H1 (cell line): ENCODE results near the gene PRR35. TPM values are rescaled to one million over a fixed set of nuclear protein-coding genes. Genes with fewer than 3 reads are reported as not detected.

ENCODE experiments used
- CTCF ChIA-PET: fragments of 300-600 bp; sonication (Branson Sonifier 250); formaldehyde crosslinking; loops from one replicate; lab custom pipeline; 2021; ENCODE audit not compliant: partially characterized antibody; lab: Charles Lee
- POLR2A ChIA-PET: fragments of 300-600 bp; sonication (Branson Sonifier 250); formaldehyde crosslinking; loops from one replicate; lab custom pipeline; 2021; ENCODE audit warnings: inconsistent platforms; ENCODE audit not compliant: partially characterized antibody; lab: Charles Lee
- DNase-seq, 2 experiments: peaks; one replicate each; pipeline versions ENCODE4 v3.0.0 to v3.0.0-alpha.2; 2010 to 2022; ENCODE audit warnings: low spot score in 2 of 2, low read depth in 1 of 2, mixed read lengths in 1 of 2
- FAIRE-seq: peaks from 2 replicates; lab custom pipeline; 2011; peaks lifted over from hg19 to GRCh38; lab: Jason Lieb, UNC
- H2AFZ ChIP-seq: 2 replicates; pipeline ENCODE4 v1.8.1; 2012; ENCODE audit warnings: low read length, inconsistent platforms
- H2AK5ac ChIP-seq: 2 replicates; pipeline ENCODE4 v1.6.1; 2013; ENCODE audit warnings: low read depth, low read length
- H2BK120ac ChIP-seq: replicated peaks from 2 replicates; pipeline ENCODE3; 2013; ENCODE audit warnings: low read depth, low read length, inconsistent platforms
- H2BK12ac ChIP-seq: 2 replicates; pipeline ENCODE4 v1.6.1; 2013; ENCODE audit warnings: low read depth, low read length
- H2BK15ac ChIP-seq: 2 replicates; pipeline ENCODE4 v1.6.1; 2013; ENCODE audit warnings: low read length
- H2BK20ac ChIP-seq: 2 replicates; pipeline ENCODE4 v1.6.1; 2013; ENCODE audit warnings: low read length
- H2BK5ac ChIP-seq: 2 replicates; pipeline ENCODE4 v1.6.1; 2013; ENCODE audit warnings: low read depth, low read length
- H3K14ac ChIP-seq: 2 replicates; pipeline ENCODE4 v1.6.1; 2013; ENCODE audit warnings: inconsistent platforms; ENCODE audit not compliant: insufficient read length
- H3K18ac ChIP-seq: 2 replicates; pipeline ENCODE4 v1.6.1; 2013; ENCODE audit warnings: low read length; ENCODE audit errors: extremely low read depth
- H3K23ac ChIP-seq: 2 replicates; pipeline ENCODE4 v1.6.1; 2013; ENCODE audit warnings: inconsistent platforms; ENCODE audit not compliant: insufficient read length
- H3K23me2 ChIP-seq: 2 replicates; pipeline ENCODE4 v1.6.1; 2013; ENCODE audit warnings: low read depth, low read length
- H3K27ac ChIP-seq: 2 replicates; pipeline ENCODE4 v1.6.1; 2011; ENCODE audit warnings: low read depth, low read length, inconsistent platforms
- H3K27me3 ChIP-seq, 4 experiments: replicated peaks in 1 of 4; 1 replicate in 1 of 4; 2 replicates in 3 of 4; pipeline versions ENCODE4 v1.6.1 to v1.8.1; 2011 to 2013; ENCODE audit warnings: low read length in 3 of 4, mild to moderate bottlenecking in 3 of 4, inconsistent platforms in 2 of 4, mixed read lengths in 2 of 4, moderate library complexity in 1 of 4; ENCODE audit not compliant: control insufficient read depth in 3 of 4, insufficient read depth in 3 of 4; ENCODE audit errors: extremely low read depth in 1 of 4
- H3K36me3 ChIP-seq, 4 experiments: 2 replicates each; pipeline versions ENCODE4 v1.6.1 to v1.8.1; 2011 to 2013; ENCODE audit warnings: mild to moderate bottlenecking in 4 of 4, low read length in 3 of 4, moderate library complexity in 2 of 4, control low read depth in 1 of 4, inconsistent platforms in 1 of 4; ENCODE audit not compliant: insufficient read depth in 4 of 4, control insufficient read depth in 2 of 4
- H3K4ac ChIP-seq: replicated peaks from 2 replicates; pipeline ENCODE3; 2013; ENCODE audit warnings: low read length, low read depth, mixed read lengths, inconsistent platforms; ENCODE audit not compliant: insufficient read length
- H3K4me1 ChIP-seq, 4 experiments: replicated peaks in 1 of 4; 1 replicate in 1 of 4; 2 replicates in 3 of 4; pipeline versions ENCODE4 v1.6.1 to v1.8.1; 2011 to 2013; ENCODE audit warnings: low read length in 3 of 4, inconsistent platforms in 2 of 4, mixed read lengths in 1 of 4; ENCODE audit not compliant: insufficient read depth in 4 of 4, control insufficient read depth in 3 of 4
- H3K4me2 ChIP-seq, 2 experiments: 2 replicates each; pipeline versions ENCODE4 v1.6.1 to v1.8.1; 2011 to 2013; ENCODE audit warnings: low read depth in 2 of 2, low read length in 2 of 2, control low read depth in 1 of 2, inconsistent platforms in 1 of 2, mild to moderate bottlenecking in 1 of 2; ENCODE audit not compliant: insufficient read depth in 1 of 2
- H3K4me3 ChIP-seq, 4 experiments: fragments of 200-600, 300-600 bp in 1 of 4; sonication (generic), shearing (Covaris generic), sonication (Bioruptor Twin) in 1 of 4; 2 replicates each; pipeline versions ENCODE4 v1.5.1 to v1.8.1; 2011 to 2016; ENCODE audit warnings: low read length in 4 of 4, low read depth in 3 of 4, control low read depth in 2 of 4, inconsistent platforms in 2 of 4, mild to moderate bottlenecking in 2 of 4, mixed read lengths in 1 of 4, moderate library complexity in 1 of 4; ENCODE audit not compliant: insufficient read depth in 2 of 4; ENCODE audit errors: extremely low read depth in 1 of 4
- H3K56ac ChIP-seq: replicated peaks from 2 replicates; pipeline ENCODE3; 2013; ENCODE audit warnings: low read depth, mild to moderate bottlenecking, mixed read lengths, low read length, inconsistent platforms; ENCODE audit not compliant: insufficient read length
- H3K79me1 ChIP-seq: 2 replicates; pipeline ENCODE4 v1.6.1; 2013; ENCODE audit warnings: low read depth, low read length, control low read depth
- H3K79me2 ChIP-seq, 2 experiments: 2 replicates each; pipeline versions ENCODE4 v1.6.1 to v1.8.1; 2012 to 2013; ENCODE audit warnings: low read length in 2 of 2, mild to moderate bottlenecking in 2 of 2, inconsistent platforms in 1 of 2; ENCODE audit not compliant: insufficient read depth in 2 of 2, control insufficient read depth in 1 of 2
- H3K9ac ChIP-seq, 4 experiments: replicated peaks in 1 of 4; 1 replicate in 1 of 4; 2 replicates in 3 of 4; pipeline versions ENCODE4 v1.6.1 to v1.8.1; 2011 to 2013; ENCODE audit warnings: low read depth in 3 of 4, low read length in 3 of 4, control low read depth in 2 of 4, mild to moderate bottlenecking in 2 of 4, moderate library complexity in 2 of 4, inconsistent platforms in 1 of 4; ENCODE audit errors: extremely low read depth in 1 of 4
- H3K9me3 ChIP-seq, 2 experiments: 2 replicates each; pipeline versions ENCODE4 v1.6.1 to v1.8.1; 2012 to 2013; ENCODE audit warnings: mild to moderate bottlenecking in 2 of 2, moderate library complexity in 2 of 2, control low read depth in 1 of 2, inconsistent platforms in 1 of 2, low read depth in 1 of 2, low read length in 1 of 2, mixed read lengths in 1 of 2; ENCODE audit not compliant: insufficient read depth in 2 of 2
- H4K20me1 ChIP-seq, 2 experiments: replicated peaks in 1 of 2; 2 replicates each; pipeline versions ENCODE3 to v1.8.1; 2011 to 2013; ENCODE audit warnings: inconsistent platforms in 2 of 2, low read length in 2 of 2, mild to moderate bottlenecking in 1 of 2; ENCODE audit not compliant: insufficient read depth in 2 of 2, control insufficient read depth in 1 of 2
- H4K5ac ChIP-seq: 2 replicates; pipeline ENCODE4 v1.6.1; 2013; ENCODE audit warnings: low read length, low read depth, mixed read lengths, inconsistent platforms; ENCODE audit not compliant: insufficient read length
- H4K8ac ChIP-seq: 2 replicates; pipeline ENCODE4 v1.8.0; 2013; ENCODE audit warnings: mild to moderate bottlenecking, moderate library complexity, low read length, inconsistent platforms; ENCODE audit not compliant: insufficient read depth; ENCODE audit errors: extremely low read depth
- H4K91ac ChIP-seq: replicated peaks from 2 replicates; pipeline ENCODE3; 2013; ENCODE audit warnings: low read length, mixed read lengths, inconsistent platforms; ENCODE audit not compliant: insufficient read length
- ATF2 ChIP-seq: IDR thresholded peaks from 2 replicates; pipeline ENCODE4 v1.6.1; 2012; ENCODE audit warnings: low read length, inconsistent platforms
- CREB1 ChIP-seq: IDR thresholded peaks from 2 replicates; pipeline ENCODE4 v1.6.1; 2012; ENCODE audit warnings: inconsistent platforms
- FOSL1 ChIP-seq: IDR thresholded peaks from 2 replicates; pipeline ENCODE4 v1.6.1; 2011; ENCODE audit warnings: mild to moderate bottlenecking, low read depth, low read length, moderate library complexity; ENCODE audit not compliant: insufficient read depth
- HDAC2 ChIP-seq, 2 experiments: fragments of 300-600 bp in 1 of 2; sonication (generic) in 1 of 2; IDR thresholded peaks; 2 replicates each; pipeline ENCODE4 v1.6.1; 2011 to 2012; ENCODE audit warnings: low read depth in 2 of 2, low read length in 2 of 2, mild to moderate bottlenecking in 2 of 2, moderate library complexity in 2 of 2, borderline replicate concordance in 1 of 2, inconsistent platforms in 1 of 2
- PHF8 ChIP-seq: fragments of 200-600 bp; sonication (generic); conservative IDR thresholded peaks from 2 replicates; pipeline ENCODE4 v1.7.1; 2012; ENCODE audit warnings: low read depth, mild to moderate bottlenecking, inconsistent platforms, low read length, moderate library complexity
- SIN3A ChIP-seq, 2 experiments: IDR thresholded peaks in 1 of 2; conservative IDR thresholded peaks in 1 of 2; 2 replicates each; pipeline ENCODE4 v1.6.1; 2011 to 2012; ENCODE audit warnings: low read length in 2 of 2, improper control_type of control experiment in 1 of 2, low read depth in 1 of 2, mild to moderate bottlenecking in 1 of 2
- SP4 ChIP-seq: IDR thresholded peaks from 2 replicates; pipeline ENCODE4 v1.6.1; 2012; ENCODE audit warnings: low read length, inconsistent platforms
- TEAD4 ChIP-seq: IDR thresholded peaks from 2 replicates; pipeline ENCODE4 v1.6.1; 2012; ENCODE audit warnings: low read depth, low read length, inconsistent platforms, mixed read lengths
- WGBS, 2 experiments: shearing (Covaris generic) in 1 of 2; methylation state at CpG; one replicate each; pipeline versions ENCODE4 v1.1.6 to v1.1.7; 2013 to 2015; ENCODE audit warnings: low lambda C conversion rate in 2 of 2, mixed read lengths in 2 of 2, inconsistent platforms in 1 of 2, low coverage in 1 of 2, missing lambda C conversion rate in 1 of 2; ENCODE audit not compliant: insufficient replicate concordance in 2 of 2, insufficient coverage in 1 of 2, insufficient read length in 1 of 2; ENCODE audit errors: extremely low coverage in 1 of 2, missing lambda C conversion rate in 1 of 2; 5-methylcytosine and 5-hydroxymethylcytosine counted together
- polyA plus RNA-seq, 7 experiments: library from polyadenylated mRNA; depleted of rRNA in 3 of 7; stranded (reverse) in 5 of 7; unstranded in 2 of 7; fragments of >200 nt in 5 of 7; fragments of 200-250 nt in 2 of 7; gene quantifications; 1 replicate in 5 of 7; 2 replicates in 1 of 7; 4 replicates in 1 of 7; pipeline versions ENCODE4 v1.2.1 to v1.2.3, GENCODE V29; 2011 to 2013; ENCODE audit warnings: missing spikeins in 2 of 7, mixed read lengths in 2 of 7
- total RNA-seq: library from RNA; stranded (reverse); fragmentation: NEBNext Ultra II Directional; extraction: Animal tissue kit (Norgen Biotek cat#: 25700); gene quantifications from 2 replicates; pipeline ENCODE4 v1.2.1, GENCODE V29; 2021

PRR35 gene
- total and polyA plus RNA-seq, 2 of the 8 experiments (the other 6 are each of a cell fraction or from before 2014, with no cell fraction given), result 0.38 to 0.50 TPM

GRCh38 chr16:521381-522210, 38.6 kb upstream of the PRR35 start:
- Histone ChIP-seq H2BK5ac (no peak overlapping the region), H3K4me2 (no peak overlapping the region), H3K4me1 (peaks cover 0 to 12% (median 7%) of the 10 kb centered on the region in 4 experiments; a peak in 5 of 7 replicates), H2BK15ac (no peak overlapping the region), H3K27me3 (no peaks in the 10 kb centered on the region), H2AK5ac (no peak overlapping the region), H2BK20ac (no peak overlapping the region), H3K27ac (no peak overlapping the region), H3K23me2 (peaks cover 2% of the 10 kb centered on the region; the same call in 1 of the 2 replicates), H3K14ac (no peak overlapping the region), H2AFZ (no peak overlapping the region), H3K36me3 (peaks cover 0 to 4% (median 1%) of the 10 kb centered on the region in 4 experiments; a peak in 3 of 8 replicates), H2BK12ac (no peak overlapping the region), H3K9me3 (no peaks in the 10 kb centered on the region), H4K5ac (no peak overlapping the region), H3K4ac (no peak overlapping the region), H4K91ac (no peak overlapping the region), H3K79me2 (peaks cover 0 to 7% of the 10 kb centered on the region in 2 experiments; a peak in 1 of 4 replicates), H3K9ac (no peak overlapping the region), H3K23ac (no peak overlapping the region), H3K79me1 (no peaks in the 10 kb centered on the region), H2BK120ac (no peak overlapping the region), H3K4me3 (no peak overlapping the region), H3K56ac (no peak overlapping the region), H3K18ac (peak overlapping the region; percentile 24; the same call in 1 of the 2 replicates), H4K8ac (peak overlapping the region; percentile 57), H4K20me1 (peaks cover 4 to 13% of the 10 kb centered on the region in 2 experiments)
- ChIA-PET CTCF (interaction anchor here (1.1 to 3.7 kb wide), 13 partner anchors 12 to 117 kb away, joined by 3 to 12 read pairs (median 4); no protein-coding TSS in a partner anchor), POLR2A (interaction anchor here (1.2 to 1.6 kb wide), 2 partner anchors 26 to 120 kb away, joined by 3 to 5 read pairs; partner anchors contain the start of gene DECR2)
- FAIRE-seq (no peak), DNase-seq (peak in 1 of 2 experiments; percentile 92)
- WGBS, 2 experiments, result 80% methylated on average over 34 of the region's 34 CpGs; no CpG with 5 or more reads in 1 of the 2 experiments
- TF ChIP-seq FOSL1, result no peak
- TF ChIP-seq SIN3A (conservative IDR thresholded peaks at IDR 0.05 in 1 of 2, IDR thresholded peaks at IDR 0.05 in 1 of 2; ENCODE audit: low read depth in 1 of 2, low read length in 2 of 2), result 0 out of 4 replicates have a peak, but pooled peaks of 1 of the 2 experiments have one; percentile 38
- 0 out of 4 replicates have a peak, but pooled peaks of 1 of the 2 experiments have one; percentile 10 for TF ChIP-seq HDAC2 (IDR thresholded peaks at IDR 0.05; ENCODE audit: borderline replicate concordance in 1 of 2, low read depth in 2 of 2, low read length in 2 of 2)
- no peak for TF ChIP-seq ATF2
- TF ChIP-seq SP4, result no peak
- no peak for TF ChIP-seq PHF8
- TF ChIP-seq TEAD4, result 0 out of 2 replicates have a peak, but pooled peaks have one; percentile 3
- 0 out of 2 replicates have a peak, but pooled peaks have one; percentile 12 for TF ChIP-seq CREB1
